Coronary artery (tissue), 2 donors: ENCODE measurements around the gene SEMA6A.
A peak's percentile ranks its signal among the peaks of the same experiment; 100 is the strongest.

Source experiments
- DNase-seq: peaks from one replicate; pipeline ENCODE4 v3.0.0-alpha.2; 2017; ENCODE audit warnings: low spot score
- H3K27ac ChIP-seq, 2 donors: fragments of 200-600 bp; sonication (generic); one replicate each; pipeline ENCODE4 v1.5.1; 2016 to 2019
- H3K4me3 ChIP-seq: fragments of 200-600 bp; sonication (generic); 2 replicates; pipeline ENCODE4 v1.5.1; 2016; ENCODE audit warnings: mild to moderate bottlenecking, moderate library complexity
- CTCF ChIP-seq: fragments of 200-600 bp; sonication (generic); IDR thresholded peaks from one replicate; pipeline ENCODE4 v1.5.1; 2019; ENCODE audit warnings: antibody characterized with exemption

Gene SEMA6A

GRCh38 chr5:116453988-116454411 lies 120.6 kb downstream of the SEMA6A start:
- DNase-seq: no peak
- Histone ChIP-seq H3K27ac (peak overlapping the region in 1 of 2 donors; percentile 15), H3K4me3 (peak overlapping the region; percentile 51)
- TF ChIP-seq CTCF: no peak

- Histone ChIP-seq H3K4me3 (no peak overlapping the region), H3K27ac (no peak overlapping the region)
- no peak for TF ChIP-seq CTCF
- DNase-seq: no peak
Observed at GRCh38 chr5:116452774-116453368, 121.8 kb downstream of the SEMA6A start.

GRCh38 chr5:116451905-116452450 lies 122.6 kb downstream of the SEMA6A start:
- no peak for DNase-seq
- no peak overlapping the region for H3K27ac ChIP-seq
- TF ChIP-seq CTCF: no peak
- no peak overlapping the region for H3K4me3 ChIP-seq

- no peak for DNase-seq
- no peak for TF ChIP-seq CTCF
- Histone ChIP-seq H3K4me3 (no peak overlapping the region), H3K27ac (no peak overlapping the region)
Observed at GRCh38 chr5:116451066-116451465, 123.6 kb downstream of the SEMA6A start.

- Histone ChIP-seq H3K27ac (no peak overlapping the region), H3K4me3 (no peak overlapping the region)
- no peak for TF ChIP-seq CTCF
- no peak for DNase-seq
Observed at GRCh38 chr5:116449458-116449857, 125.2 kb downstream of the SEMA6A start.

- no peak for DNase-seq
- no peak for TF ChIP-seq CTCF
- Histone ChIP-seq H3K27ac (no peak overlapping the region), H3K4me3 (no peak overlapping the region)
Observed at GRCh38 chr5:116448870-116449427, 125.7 kb downstream of the SEMA6A start.

- no peak for TF ChIP-seq CTCF
- Histone ChIP-seq H3K4me3 (no peak overlapping the region), H3K27ac (no peak overlapping the region)
- DNase-seq: no peak
Observed at GRCh38 chr5:116448450-116448849, 126.2 kb downstream of the SEMA6A start.
